KMS-11 (cell line): ENCODE results near the gene CLDN4.
"Not testable (repeated sequence)": the region's sequence is repeated elsewhere in the genome, so short reads cannot be mapped to it uniquely, and the experiment has no call there.

Experiments used
- H2AFZ ChIP-seq: fragments of 200-600 bp; sonication (generic); 2 replicates; pipeline ENCODE4 v1.6.1; 2016; ENCODE audit warnings: antibody characterized with exemption, mixed run types, low read depth
- H3K27ac ChIP-seq: fragments of 200-600 bp; sonication (generic); 2 replicates; pipeline ENCODE4 v1.6.1; 2016; ENCODE audit warnings: mild to moderate bottlenecking, mixed run types
- H3K27me3 ChIP-seq: fragments of 200-600 bp; sonication (generic); 2 replicates; pipeline ENCODE4 v1.6.1; 2017; ENCODE audit warnings: mild to moderate bottlenecking, low read depth, mixed run types, moderate library complexity; ENCODE audit not compliant: insufficient read depth
- H3K36me3 ChIP-seq: fragments of 200-600 bp; sonication (generic); 2 replicates; pipeline ENCODE4 v1.6.1; 2017; ENCODE audit warnings: mild to moderate bottlenecking, mixed run types; ENCODE audit not compliant: insufficient read depth
- H3K4me1 ChIP-seq: fragments of 200-600 bp; sonication (generic); 2 replicates; pipeline ENCODE4 v1.6.1; 2016; ENCODE audit warnings: mild to moderate bottlenecking, low read depth, mixed run types; ENCODE audit not compliant: poor library complexity, severe bottlenecking
- H3K4me2 ChIP-seq: fragments of 200-600 bp; sonication (generic); 2 replicates; pipeline ENCODE4 v1.7.0; 2016; ENCODE audit warnings: mild to moderate bottlenecking, mixed run types
- H3K4me3 ChIP-seq: fragments of 200-600 bp; sonication (generic); IDR thresholded peaks from 2 replicates; pipeline ENCODE4 v1.6.1; 2017; ENCODE audit warnings: low read depth, low read length, mixed read lengths; ENCODE audit not compliant: insufficient read depth
- H3K79me2 ChIP-seq: fragments of 200-600 bp; sonication (generic); 2 replicates; pipeline ENCODE4 v1.6.1; 2016; ENCODE audit warnings: low read depth, mixed run types; ENCODE audit not compliant: insufficient read depth
- H3K9ac ChIP-seq: fragments of 200-600 bp; sonication (generic); 2 replicates; pipeline ENCODE4 v1.6.1; 2016; ENCODE audit warnings: mild to moderate bottlenecking, mixed run types
- H4K20me1 ChIP-seq: fragments of 200-600 bp; sonication (generic); 2 replicates; pipeline ENCODE4 v1.6.1; 2016; ENCODE audit warnings: mild to moderate bottlenecking, mixed run types; ENCODE audit not compliant: insufficient read depth
- CTCF ChIP-seq: fragments of 200-600 bp; sonication (generic); conservative IDR thresholded peaks from 2 replicates; pipeline ENCODE4 v1.6.1; 2017; ENCODE audit warnings: low read depth, mild to moderate bottlenecking, antibody characterized with exemption, low read length, moderate library complexity, mixed read lengths

The CLDN4 gene

GRCh38 chr7:73817121-73817520 lies 13.7 kb upstream of the CLDN4 start:
- no peaks in the 10 kb centered on the region for H3K36me3 ChIP-seq
- H3K4me2 ChIP-seq = no peak overlapping the region
- no peaks in the 10 kb centered on the region for H3K27me3 ChIP-seq
- TF ChIP-seq CTCF = no peak
- no peak overlapping the region for H3K4me3 ChIP-seq
- H4K20me1 ChIP-seq = no peaks in the 10 kb centered on the region
- no peak overlapping the region for H3K27ac ChIP-seq
- H3K4me1 ChIP-seq = no peaks in the 10 kb centered on the region
- no peak overlapping the region for H2AFZ ChIP-seq
- no peak overlapping the region for H3K9ac ChIP-seq
- H3K79me2 ChIP-seq = no peaks in the 10 kb centered on the region

- Histone ChIP-seq H3K9ac (no peak overlapping the region), H2AFZ (no peak overlapping the region), H3K4me3 (no peak overlapping the region), H3K4me1 (no peaks in the 10 kb centered on the region), H3K79me2 (no peaks in the 10 kb centered on the region), H3K36me3 (no peaks in the 10 kb centered on the region), H4K20me1 (no peaks in the 10 kb centered on the region), H3K4me2 (no peak overlapping the region), H3K27ac (no peak overlapping the region), H3K27me3 (no peaks in the 10 kb centered on the region)
- TF ChIP-seq CTCF = no peak
These were observed 10.8 kb upstream of the CLDN4 start for GRCh38 chr7:73820013-73820412.

- H3K4me1 ChIP-seq, H3K27me3 ChIP-seq, H3K9ac ChIP-seq, H3K4me2 ChIP-seq, H4K20me1 ChIP-seq, H3K27ac ChIP-seq, H3K4me3 ChIP-seq, H2AFZ ChIP-seq, H3K79me2 ChIP-seq, H3K36me3 ChIP-seq: not testable (repeated sequence)
These were observed 9.1 kb upstream of the CLDN4 start for GRCh38 chr7:73821597-73822285.

GRCh38 chr7:73822319-73823173 lies 8.2 kb upstream of the CLDN4 start:
- no peak for TF ChIP-seq CTCF
- Histone ChIP-seq H3K79me2 (no peaks in the 10 kb centered on the region), H3K4me3 (no peak overlapping the region), H3K9ac (no peak overlapping the region), H4K20me1 (no peaks in the 10 kb centered on the region), H3K27ac (no peak overlapping the region), H2AFZ (no peak overlapping the region), H3K27me3 (no peaks in the 10 kb centered on the region), H3K4me2 (no peak overlapping the region), H3K4me1 (peaks cover 10% of the 10 kb centered on the region), H3K36me3 (no peaks in the 10 kb centered on the region)

- Histone ChIP-seq H3K4me2 (no peak overlapping the region), H3K79me2 (no peaks in the 10 kb centered on the region), H4K20me1 (no peaks in the 10 kb centered on the region), H2AFZ (no peak overlapping the region), H3K36me3 (no peaks in the 10 kb centered on the region), H3K4me1 (peaks cover 16% of the 10 kb centered on the region), H3K27ac (no peak overlapping the region), H3K9ac (no peak overlapping the region), H3K4me3 (no peak overlapping the region), H3K27me3 (no peaks in the 10 kb centered on the region)
- TF ChIP-seq CTCF = no peak
These were observed 7.5 kb upstream of the CLDN4 start for GRCh38 chr7:73823257-73823656.
